K562 (cell line): ENCODE data around the gene SPOCD1. TPM values are rescaled to one million over a fixed set of nuclear protein-coding genes. Genes with fewer than 3 reads are reported as not detected.
A peak's percentile ranks its signal among the peaks of the same experiment; 100 is the strongest.

Source experiments
- ATAC-seq: fragments of 200-7000 bp; cut with Tn5 transposase; 3 replicates; pipeline ENCODE4 v1.9.1; 2020; ENCODE audit warnings: moderate library complexity
- BruUV-seq: library from RNA; stranded (reverse); fragments of 400-500 nt; replicated peaks from 2 replicates; lab custom pipeline; 2021; lab: Mats Ljungman, UMichigan
- CTCF ChIA-PET: fragments of 300-600 bp; formaldehyde crosslinking; extraction: SDS; loops from one replicate; lab custom pipeline; 2021; ENCODE audit warnings: low intra/inter-chr PET ratio; lab: Yijun Ruan, JAX
- POLR2A ChIA-PET: fragments of 300-600, 350-650 bp; sonication (Branson Sonifier 250); formaldehyde crosslinking; extraction: SDS; loops from one replicate; lab custom pipeline; 2021; ENCODE audit warnings: antibody characterized with exemption, inconsistent platforms; lab: Yijun Ruan, JAX
- DNase-seq, 4 experiments: peaks; one replicate each; pipeline versions ENCODE4 v3.0.0 to v3.0.0-alpha.2; 2011 to 2018; ENCODE audit warnings: low spot score in 3 of 4, mixed read lengths in 3 of 4; ENCODE audit errors: extremely low read depth in 1 of 4
- FAIRE-seq: peaks from 2 replicates; lab custom pipeline; 2011; peaks lifted over from hg19 to GRCh38; lab: Jason Lieb, UNC
- H2AFZ ChIP-seq: 2 replicates; pipeline ENCODE4 v1.6.0; 2011; ENCODE audit warnings: low read depth, low read length, control low read depth, inconsistent platforms
- H3K27ac ChIP-seq: fragments of 200-600 bp; 3 replicates; pipeline ENCODE4 v1.8.0; 2011; ENCODE audit warnings: low read depth, mild to moderate bottlenecking, control low read depth, inconsistent platforms, low read length, moderate library complexity, mixed read lengths; ENCODE audit errors: extremely low read depth
- H3K27me3 ChIP-seq, 2 experiments: fragments of 300-600 bp in 1 of 2; 2 replicates in 1 of 2; 3 replicates in 1 of 2; pipeline versions ENCODE4 v1.6.0 to v1.8.0; 2011; ENCODE audit warnings: inconsistent platforms in 2 of 2, low read length in 2 of 2, mild to moderate bottlenecking in 1 of 2, mixed read lengths in 1 of 2, moderate library complexity in 1 of 2; ENCODE audit not compliant: control insufficient read depth in 2 of 2, insufficient read depth in 2 of 2
- H3K36me3 ChIP-seq: fragments of 300-600 bp; 3 replicates; pipeline ENCODE4 v1.8.0; 2011; ENCODE audit warnings: mild to moderate bottlenecking, low read length, inconsistent platforms; ENCODE audit not compliant: control insufficient read depth, insufficient read depth
- H3K4me1 ChIP-seq, 2 experiments: fragments of 200-600 bp in 1 of 2; replicated peaks in 1 of 2; 2 replicates in 1 of 2; 3 replicates in 1 of 2; pipeline versions ENCODE4 v1.5.1 to v1.8.0; 2011; ENCODE audit warnings: inconsistent platforms in 2 of 2, low read length in 2 of 2, mild to moderate bottlenecking in 1 of 2, mixed read lengths in 1 of 2, moderate library complexity in 1 of 2; ENCODE audit not compliant: control insufficient read depth in 2 of 2, insufficient read depth in 2 of 2
- H3K4me2 ChIP-seq: 2 replicates; pipeline ENCODE4 v1.6.1; 2011; ENCODE audit warnings: low read length, control low read depth, inconsistent platforms, mixed read lengths; ENCODE audit not compliant: insufficient read depth
- H3K4me3 ChIP-seq: fragments of 200-600 bp; sonication (generic), shearing (Covaris generic); 2 replicates; pipeline ENCODE4 v1.5.1; 2016; ENCODE audit warnings: control low read depth, inconsistent platforms
- H3K79me2 ChIP-seq: fragments of 200-600 bp; 3 replicates; pipeline ENCODE4 v1.8.0; 2011; ENCODE audit warnings: low read length, inconsistent platforms; ENCODE audit not compliant: control insufficient read depth, insufficient read depth
- H3K9ac ChIP-seq, 2 experiments: 2 replicates each; pipeline versions ENCODE4 v1.6.0 to v1.6.1; 2011; ENCODE audit warnings: low read depth in 2 of 2, low read length in 2 of 2, control low read depth in 1 of 2, inconsistent platforms in 1 of 2, mild to moderate bottlenecking in 1 of 2, mixed read lengths in 1 of 2; ENCODE audit not compliant: insufficient read depth in 1 of 2
- H3K9me1 ChIP-seq: one replicate; pipeline ENCODE4 v1.6.0; 2011; ENCODE audit warnings: inconsistent platforms, mild to moderate bottlenecking, low read length, moderate library complexity; ENCODE audit not compliant: control insufficient read depth, insufficient read depth
- H3K9me3 ChIP-seq: replicated peaks from 2 replicates; pipeline ENCODE4 v1.5.1; 2011; ENCODE audit warnings: low read depth, low read length, inconsistent platforms; ENCODE audit not compliant: control insufficient read depth, insufficient read depth
- H4K20me1 ChIP-seq: replicated peaks from 2 replicates; pipeline ENCODE4 v1.6.1; 2011; ENCODE audit warnings: low read length, inconsistent platforms, mixed read lengths; ENCODE audit not compliant: control insufficient read depth, insufficient read depth
- ASH1L ChIP-seq: fragments of 450-650 bp; IDR thresholded peaks from 2 replicates; pipeline ENCODE4 v1.6.1; 2018; ENCODE audit warnings: borderline replicate concordance, mild to moderate bottlenecking, low read depth; ENCODE audit not compliant: partially characterized antibody
- C11orf30 ChIP-seq: fragments of 450-650 bp; IDR thresholded peaks from 2 replicates; pipeline ENCODE4 v1.6.1; 2016; ENCODE audit warnings: low read depth, mild to moderate bottlenecking
- ELF4 ChIP-seq: fragments of 450-650 bp; formaldehyde crosslinking; IDR thresholded peaks from 2 replicates; pipeline ENCODE4 v1.4.0; 2022; ENCODE audit warnings: missing genetic modification characterization
- ERF ChIP-seq: fragments of 450-650 bp; formaldehyde crosslinking; IDR thresholded peaks from 2 replicates; pipeline ENCODE4 v1.4.0; 2020; ENCODE audit warnings: mild to moderate bottlenecking, mixed read lengths
- FOXA3 ChIP-seq, 2 experiments: fragments of 450-650 bp in 1 of 2; sonication (generic) in 1 of 2; formaldehyde crosslinking; IDR thresholded peaks in 1 of 2; conservative IDR thresholded peaks in 1 of 2; 2 replicates each; pipeline versions ENCODE4 v1.4.0 to v1.8.0; 2020 to 2022; ENCODE audit warnings: mild to moderate bottlenecking in 2 of 2, missing genetic modification reagents in 1 of 2
- HDAC6 ChIP-seq: IDR thresholded peaks from 2 replicates; pipeline ENCODE4 v1.6.1; 2012; ENCODE audit warnings: low read depth, mild to moderate bottlenecking, control low read depth, inconsistent platforms, low read length, moderate library complexity
- HDAC8 ChIP-seq: fragments of 450-650 bp; IDR thresholded peaks from 2 replicates; pipeline ENCODE4 v1.6.1; 2016; ENCODE audit warnings: mild to moderate bottlenecking, missing genetic modification characterization, moderate library complexity, missing compliant biosample characterization
- HINFP ChIP-seq: fragments of 450-650 bp; conservative IDR thresholded peaks from 2 replicates; pipeline ENCODE4 v1.6.1; 2016; ENCODE audit warnings: missing genetic modification characterization, low read depth, mild to moderate bottlenecking, control low read depth, missing compliant biosample characterization
- HNRNPH1 ChIP-seq: fragments of 200-400 bp; formaldehyde crosslinking; optimal IDR thresholded peaks from 2 replicates; pipeline ENCODE3; 2017; ENCODE audit warnings: low read depth, mild to moderate bottlenecking, low read length, moderate library complexity
- HNRNPK ChIP-seq: fragments of 200-400 bp; formaldehyde crosslinking; IDR thresholded peaks from one replicate; pipeline ENCODE4 v1.6.1; 2018; ENCODE audit warnings: mild to moderate bottlenecking, low read depth, low read length; ENCODE audit not compliant: poor library complexity, severe bottlenecking
- NR2C1 ChIP-seq, 2 experiments: fragments of 450-650 bp; IDR thresholded peaks; 2 replicates each; pipeline ENCODE4 v1.6.1; 2017; ENCODE audit warnings: mild to moderate bottlenecking in 2 of 2, antibody characterized with exemption in 1 of 2, inconsistent platforms in 1 of 2, missing compliant biosample characterization in 1 of 2, missing genetic modification characterization in 1 of 2
- RNF2 ChIP-seq: sonication (generic); IDR thresholded peaks from 2 replicates; pipeline ENCODE4 v1.6.1; 2016
- SIRT6 ChIP-seq: IDR thresholded peaks from one replicate; pipeline ENCODE4 v1.6.1; 2012; ENCODE audit warnings: low read depth, mild to moderate bottlenecking, control low read depth, inconsistent platforms, low read length, moderate library complexity
- SOX6 ChIP-seq: fragments of 450-650 bp; IDR thresholded peaks from 2 replicates; pipeline ENCODE4 v1.6.1; 2014; ENCODE audit warnings: mild to moderate bottlenecking
- STAT6 ChIP-seq: sonication (generic); formaldehyde crosslinking; IDR thresholded peaks from 2 replicates; pipeline ENCODE4 v1.8.1; 2023; ENCODE audit warnings: mild to moderate bottlenecking, missing genetic modification reagents
- XRCC5 ChIP-seq: fragments of 200-400 bp; formaldehyde crosslinking; IDR thresholded peaks from 2 replicates; pipeline ENCODE4 v1.6.1; 2017; ENCODE audit warnings: low read depth, mild to moderate bottlenecking, low read length
- ZFPM2 ChIP-seq: fragments of 250-450 bp; sonication (Bioruptor Pico); IDR thresholded peaks from 2 replicates; pipeline ENCODE4 v1.5.1; 2022; ENCODE audit warnings: mild to moderate bottlenecking
- ZNF146 ChIP-seq: IDR thresholded peaks from one replicate; pipeline ENCODE4 v1.6.1; 2018; ENCODE audit warnings: missing compliant biosample characterization; ENCODE audit not compliant: unreplicated experiment
- ZNF217 ChIP-seq: sonication (generic); formaldehyde crosslinking; IDR thresholded peaks from 2 replicates; pipeline ENCODE4 v1.8.0; 2022; ENCODE audit warnings: mild to moderate bottlenecking, missing genetic modification reagents
- ZNF239 ChIP-seq: fragments of 250-450 bp; sonication (Bioruptor Pico); IDR thresholded peaks from 2 replicates; pipeline ENCODE4 v1.4.0; 2020; ENCODE audit warnings: mild to moderate bottlenecking
- WGBS: fragments of 100-300 bp; shearing (Covaris generic); methylation state at CpG from one replicate; pipeline ENCODE4 v1.1.6; 2016; ENCODE audit warnings: low coverage, mixed read lengths; ENCODE audit not compliant: insufficient coverage; ENCODE audit errors: missing lambda C conversion rate; 5-methylcytosine and 5-hydroxymethylcytosine counted together
- in situ Hi-C: fragments of 300-500 bp; cut with MboI; formaldehyde crosslinking; loops from 4 replicates; pipeline ENCODE4 v1.15.0; 2018; ENCODE audit warnings: inconsistent platforms, mixed read lengths
- intact Hi-C: fragments of 100-400 bp; cut with micrococcal nuclease; formaldehyde crosslinking; loops from 2 replicates; pipeline ENCODE4 v1.14.2; 2022
- polyA plus RNA-seq, 8 experiments: library from polyadenylated mRNA; depleted of rRNA in 4 of 8; stranded (reverse) in 5 of 8; unstranded in 3 of 8; fragments of >200 nt; fragmentation: Nextera tagmentation in 2 of 8; fragmentation: Illumina TruSeq in 1 of 8; extraction: Ambion mirVana in 2 of 8; extraction: Trizol in 1 of 8; gene quantifications; 2 replicates each; pipeline versions ENCODE4 v1.2.1 to v1.2.3, GENCODE V29; 2011 to 2014; ENCODE audit warnings: inconsistent platforms in 1 of 8, missing spikeins in 1 of 8
- total RNA-seq, 7 experiments: library from RNA; depleted of rRNA in 6 of 7; stranded (reverse); fragments of >200 nt in 6 of 7; fragmentation: Illumina TruSeq in 2 of 7; extraction: Trizol in 2 of 7; gene quantifications; 2 replicates each; pipeline versions ENCODE4 v1.2.1 to v1.2.3, GENCODE V29; 2011 to 2021; ENCODE audit warnings: low replicate concordance in 1 of 7

SPOCD1 gene
- total and polyA plus RNA-seq, 9 of the 15 experiments (the other 6 are each of a cell fraction or from before 2014, with no cell fraction given), result 0.03 to 0.71 (median 0.26) TPM; not detected in 1

- peaks cover 8 to 35% of the 10 kb centered on the region in 2 experiments for H3K27me3 ChIP-seq
- in situ Hi-C loops (loop anchor here (5.0 kb wide), 1 partner anchor 81 kb away; no protein-coding TSS in a partner anchor), intact Hi-C loops (loop anchor here (5.0 kb wide), 1 partner anchor 36 kb away; no protein-coding TSS in a partner anchor)
- ChIA-PET POLR2A (interaction anchor here (0.6 to 1.4 kb wide), 3 partner anchors 10 to 118 kb away, joined by 3 to 7 read pairs (median 4); no protein-coding TSS in a partner anchor), CTCF (interaction anchor here (0.6 kb wide), 1 partner anchor 968 kb away, joined by 4 read pairs; no protein-coding TSS in a partner anchor)
- H2AFZ ChIP-seq, result no peak overlapping the region
- H3K36me3 ChIP-seq, result no peaks in the 10 kb centered on the region
- 0 out of 4 replicates have a peak overlapping the region, but pooled peaks of 1 of the 2 experiments have one; percentile 28 for H3K9ac ChIP-seq
- no TSS peak for BruUV-seq
- ATAC-seq (no peak), DNase-seq (no peak), FAIRE-seq (no peak)
- no peaks in the 10 kb centered on the region for H3K9me1 ChIP-seq
- H3K9me3 ChIP-seq, result no peaks in the 10 kb centered on the region
- no peak overlapping the region for H3K4me3 ChIP-seq
- H3K4me1 ChIP-seq, result peaks cover 5 to 36% of the 10 kb centered on the region in 2 experiments; a peak in 4 of 5 replicates
- no peak overlapping the region for H3K4me2 ChIP-seq
- no peaks in the 10 kb centered on the region for H3K79me2 ChIP-seq
- H3K27ac ChIP-seq, result no peak overlapping the region
- H4K20me1 ChIP-seq, result peaks cover 33% of the 10 kb centered on the region
- 28% methylated on average over 4 of the region's 4 CpGs for WGBS
- no peak for TF ChIP-seq SIRT6
- TF ChIP-seq RNF2, result no peak
- no peak for TF ChIP-seq HDAC8 (tag)
- TF ChIP-seq C11orf30, result peak; percentile 11; the same call in 1 of the 2 replicates
- no peak for TF ChIP-seq ZNF217 (CRISPR knock-in tag)
- no peak for TF ChIP-seq ELF4
- no peak for TF ChIP-seq ASH1L
- no peak for TF ChIP-seq FOXA3 (CRISPR knock-in tag; conservative IDR thresholded peaks at IDR 0.05 in 1 of 2, IDR thresholded peaks at IDR 0.05 in 1 of 2)
- no peak for TF ChIP-seq ZNF146 (CRISPR knock-in tag)
- TF ChIP-seq SOX6, result no peak
- TF ChIP-seq NR2C1 (IDR thresholded peaks at IDR 0.05), result no peak
- no peak for TF ChIP-seq NR2C1 (tag; IDR thresholded peaks at IDR 0.05)
- TF ChIP-seq HNRNPH1, result no peak
- no peak for TF ChIP-seq STAT6
- no peak for TF ChIP-seq ZNF239
- TF ChIP-seq HINFP (tag), result no peak
- no peak for TF ChIP-seq HNRNPK
- no peak for TF ChIP-seq HDAC6
- 0 out of 2 replicates have a peak, but pooled peaks have one; percentile 26 for TF ChIP-seq ERF (CRISPR knock-in tag)
- no peak for TF ChIP-seq XRCC5
- no peak for TF ChIP-seq ZFPM2 (CRISPR knock-in tag)
Measured at GRCh38 chr1:31748365-31748764, 67.5 kb downstream of the SPOCD1 start.
